Activated CD4-positive, alpha-beta T cell treated with anti-CD3 and anti-CD28 coated beads, Interleukin-2, amount 10 ng/mL, durations not matched to agents 24 days and 14 days (primary cell): ENCODE data around the gene BSPRY. TPM values are rescaled to one million over a fixed set of nuclear protein-coding genes. Genes with fewer than 3 reads are reported as not detected.
"Not testable (repeated sequence)": the region's sequence is repeated elsewhere in the genome, so short reads cannot be mapped to it uniquely, and the experiment has no call there.

ENCODE experiments used
- DNase-seq: peaks from one replicate; pipeline ENCODE4 v3.0.0; 2022
- H3K27ac Mint-ChIP-seq: one replicate; pipeline ENCODE4 v1.8.0; 2022; ENCODE audit warnings: mild to moderate bottlenecking, mixed read lengths
- H3K27me3 Mint-ChIP-seq: one replicate; pipeline ENCODE4 v1.8.0; 2022; ENCODE audit warnings: mixed read lengths
- H3K36me3 Mint-ChIP-seq: one replicate; pipeline ENCODE4 v1.8.0; 2022; ENCODE audit warnings: low read depth, mild to moderate bottlenecking, mixed read lengths
- H3K4me1 Mint-ChIP-seq: one replicate; pipeline ENCODE4 v1.8.0; 2021; ENCODE audit warnings: mixed read lengths
- H3K4me3 Mint-ChIP-seq: one replicate; pipeline ENCODE4 v1.8.0; 2022; ENCODE audit warnings: mild to moderate bottlenecking, moderate library complexity, mixed read lengths
- H3K9me3 Mint-ChIP-seq: one replicate; pipeline ENCODE4 v1.8.0; 2021; ENCODE audit warnings: mixed read lengths
- intact Hi-C: fragments of 100-400 bp; cut with micrococcal nuclease; formaldehyde crosslinking; loops from one replicate; pipeline ENCODE4 v1.15.1; 2023
- total RNA-seq: library from RNA; stranded (reverse); gene quantifications from 2 replicates; pipeline ENCODE4 v1.2.3, GENCODE V29; 2022

Gene BSPRY
- total RNA-seq, 1 donor from 2014 or later: 10.6 TPM

GRCh38 chr9:113349066-113349444 is 286 bp upstream of the BSPRY start:
- intact Hi-C loops: loop anchor here (5.0 kb wide), 1 partner anchor 37 kb away; no protein-coding TSS in a partner anchor
- peak overlapping the region; percentile 81 for H3K27ac Mint-ChIP-seq
- H3K4me3 Mint-ChIP-seq: peak overlapping the region; percentile 75
- no peaks in the 10 kb centered on the region for H3K27me3 Mint-ChIP-seq
- peaks cover 56% of the 10 kb centered on the region for H3K4me1 Mint-ChIP-seq
- H3K36me3 Mint-ChIP-seq: peaks cover 4% of the 10 kb centered on the region
- DNase-seq: no peak
- no peaks in the 10 kb centered on the region for H3K9me3 Mint-ChIP-seq

GRCh38 chr9:113350107-113350661 is 843 bp downstream of the BSPRY start:
- Mint-ChIP-seq H3K4me1 (peaks cover 53% of the 10 kb centered on the region), H3K9me3 (no peaks in the 10 kb centered on the region), H3K36me3 (peaks cover 4% of the 10 kb centered on the region), H3K27me3 (no peaks in the 10 kb centered on the region), H3K4me3 (peak overlapping the region; percentile 89), H3K27ac (peak overlapping the region; percentile 90)
- intact Hi-C loops: loop anchor here (1.0 to 2.0 kb wide), 3 partner anchors 10 to 167 kb away; partner anchors contain the start of genes CDC26, PRPF4 and WDR31
- peak; percentile 78 for DNase-seq

- intact Hi-C loops: loop anchor here (1.0 to 2.0 kb wide), 7 partner anchors 10 to 166 kb away; partner anchors contain the start of genes ALAD, C9orf43, CDC26 and POLE3
- Mint-ChIP-seq H3K4me3 (peak overlapping the region; percentile 89), H3K4me1 (peaks cover 45% of the 10 kb centered on the region), H3K9me3 (no peaks in the 10 kb centered on the region), H3K27ac (peak overlapping the region; percentile 90), H3K36me3 (peaks cover 4% of the 10 kb centered on the region), H3K27me3 (no peaks in the 10 kb centered on the region)
- DNase-seq: peak; percentile 88
These were observed 1.6 kb downstream of the BSPRY start for GRCh38 chr9:113350937-113351336.

- H3K4me3 Mint-ChIP-seq: no peak overlapping the region
- peaks cover 48% of the 10 kb centered on the region for H3K4me1 Mint-ChIP-seq
- intact Hi-C loops: no loop called here
- no peaks in the 10 kb centered on the region for H3K9me3 Mint-ChIP-seq
- peaks cover 11% of the 10 kb centered on the region for H3K36me3 Mint-ChIP-seq
- H3K27ac Mint-ChIP-seq: peak overlapping the region; percentile 51
- DNase-seq: no peak
- no peaks in the 10 kb centered on the region for H3K27me3 Mint-ChIP-seq
These were observed 2.7 kb downstream of the BSPRY start for GRCh38 chr9:113352006-113352405.

GRCh38 chr9:113352411-113352810 is 3.1 kb downstream of the BSPRY start:
- Mint-ChIP-seq H3K4me3 (no peak overlapping the region), H3K27me3 (no peaks in the 10 kb centered on the region), H3K9me3 (no peaks in the 10 kb centered on the region), H3K4me1 (peaks cover 44% of the 10 kb centered on the region), H3K36me3 (peaks cover 11% of the 10 kb centered on the region), H3K27ac (peak overlapping the region; percentile 51)
- intact Hi-C loops: no loop called here
- DNase-seq: no peak

GRCh38 chr9:113355040-113355596 is 5.8 kb downstream of the BSPRY start:
- H3K36me3 Mint-ChIP-seq: peaks cover 17% of the 10 kb centered on the region
- no peak overlapping the region for H3K27ac Mint-ChIP-seq
- H3K27me3 Mint-ChIP-seq: no peaks in the 10 kb centered on the region
- intact Hi-C loops: no loop called here
- no peak for DNase-seq
- H3K4me1 Mint-ChIP-seq: peaks cover 30% of the 10 kb centered on the region
- no peaks in the 10 kb centered on the region for H3K9me3 Mint-ChIP-seq
- no peak overlapping the region for H3K4me3 Mint-ChIP-seq

- intact Hi-C loops: no loop called here
These were observed 7.4 kb downstream of the BSPRY start for GRCh38 chr9:113356686-113357292.

GRCh38 chr9:113359385-113359784 is 10.0 kb downstream of the BSPRY start:
- Mint-ChIP-seq H3K4me1 (peaks cover 18% of the 10 kb centered on the region), H3K36me3 (peaks cover 23% of the 10 kb centered on the region), H3K27ac (no peak overlapping the region), H3K9me3 (no peaks in the 10 kb centered on the region), H3K27me3 (no peaks in the 10 kb centered on the region), H3K4me3 (no peak overlapping the region)
- intact Hi-C loops: no loop called here
- no peak for DNase-seq

More at GRCh38 chr9:113356686-113357292, 7.4 kb downstream of the BSPRY start:
- no peaks in the 10 kb centered on the region for H3K9me3 Mint-ChIP-seq
- no peak for DNase-seq
- H3K36me3 Mint-ChIP-seq: peaks cover 25% of the 10 kb centered on the region
- H3K27ac Mint-ChIP-seq: peak overlapping the region; percentile 42
- H3K27me3 Mint-ChIP-seq: no peaks in the 10 kb centered on the region
- peaks cover 26% of the 10 kb centered on the region for H3K4me1 Mint-ChIP-seq
- H3K4me3 Mint-ChIP-seq: no peak overlapping the region

- no peaks in the 10 kb centered on the region for H3K27me3 Mint-ChIP-seq
- H3K36me3 Mint-ChIP-seq: peaks cover 23% of the 10 kb centered on the region
- no peak for DNase-seq
- no peaks in the 10 kb centered on the region for H3K9me3 Mint-ChIP-seq
- H3K27ac Mint-ChIP-seq: no peak overlapping the region
- no peak overlapping the region for H3K4me3 Mint-ChIP-seq
- intact Hi-C loops: no loop called here
- peaks cover 18% of the 10 kb centered on the region for H3K4me1 Mint-ChIP-seq
These were observed 11.0 kb downstream of the BSPRY start for GRCh38 chr9:113360242-113360842.

GRCh38 chr9:113361304-113362018 is 12.1 kb downstream of the BSPRY start:
- peaks cover 22% of the 10 kb centered on the region for H3K36me3 Mint-ChIP-seq
- no peaks in the 10 kb centered on the region for H3K27me3 Mint-ChIP-seq
- H3K4me1 Mint-ChIP-seq: peaks cover 18% of the 10 kb centered on the region
- peak overlapping the region; percentile 71 for H3K27ac Mint-ChIP-seq
- DNase-seq: no peak
- H3K4me3 Mint-ChIP-seq: no peak overlapping the region
- intact Hi-C loops: loop anchor here (1.0 kb wide), 1 partner anchor 10 kb away; no protein-coding TSS in a partner anchor
- no peaks in the 10 kb centered on the region for H3K9me3 Mint-ChIP-seq

- H3K27ac Mint-ChIP-seq: no peak overlapping the region
- no peaks in the 10 kb centered on the region for H3K9me3 Mint-ChIP-seq
- no peaks in the 10 kb centered on the region for H3K27me3 Mint-ChIP-seq
- intact Hi-C loops: no loop called here
- H3K4me3 Mint-ChIP-seq: no peak overlapping the region
- peaks cover 16% of the 10 kb centered on the region for H3K36me3 Mint-ChIP-seq
- H3K4me1 Mint-ChIP-seq: peaks cover 13% of the 10 kb centered on the region
- no peak for DNase-seq
These were observed 14.0 kb downstream of the BSPRY start for GRCh38 chr9:113363336-113363735.

- H3K27me3 Mint-ChIP-seq: no peaks in the 10 kb centered on the region
- peaks cover 12% of the 10 kb centered on the region for H3K36me3 Mint-ChIP-seq
- H3K27ac Mint-ChIP-seq: no peak overlapping the region
These were observed 15.6 kb downstream of the BSPRY start for GRCh38 chr9:113364951-113365350.

GRCh38 chr9:113365652-113366051 is 16.3 kb downstream of the BSPRY start:
- H3K4me3 Mint-ChIP-seq, DNase-seq, H3K27me3 Mint-ChIP-seq, intact Hi-C loops, H3K36me3 Mint-ChIP-seq, H3K9me3 Mint-ChIP-seq: not testable (repeated sequence)
- H3K27ac Mint-ChIP-seq: peak overlapping the region; percentile 48
- peaks cover 11% of the 10 kb centered on the region for H3K4me1 Mint-ChIP-seq

More at GRCh38 chr9:113364951-113365350, 15.6 kb downstream of the BSPRY start:
- Mint-ChIP-seq H3K9me3 (no peaks in the 10 kb centered on the region), H3K4me1 (peaks cover 13% of the 10 kb centered on the region), H3K4me3 (no peak overlapping the region)
- intact Hi-C loops: no loop called here
- DNase-seq: no peak
